Choroid plexus epithelial cell (primary cell): ENCODE measurements around the gene NCCRP1.
"Not testable (repeated sequence)": the region's sequence is repeated elsewhere in the genome, so short reads cannot be mapped to it uniquely, and the experiment has no call there.

ENCODE experiments used
- DNase-seq: peaks from one replicate; pipeline ENCODE4 v3.0.0-alpha.2; 2010; ENCODE audit warnings: low read depth
- H3K4me3 ChIP-seq: 2 replicates; pipeline ENCODE4 v1.5.1; 2011; ENCODE audit warnings: low read depth, mild to moderate bottlenecking, control low read depth, low read length, moderate library complexity
- TF ChIP-seq, protein P1 (sequence below): conservative IDR thresholded peaks from 2 replicates; pipeline ENCODE4 v1.5.1; 2011; ENCODE audit warnings: low read depth, mild to moderate bottlenecking, control low read depth, inconsistent platforms, low read length, moderate library complexity

The NCCRP1 gene

DNA sequence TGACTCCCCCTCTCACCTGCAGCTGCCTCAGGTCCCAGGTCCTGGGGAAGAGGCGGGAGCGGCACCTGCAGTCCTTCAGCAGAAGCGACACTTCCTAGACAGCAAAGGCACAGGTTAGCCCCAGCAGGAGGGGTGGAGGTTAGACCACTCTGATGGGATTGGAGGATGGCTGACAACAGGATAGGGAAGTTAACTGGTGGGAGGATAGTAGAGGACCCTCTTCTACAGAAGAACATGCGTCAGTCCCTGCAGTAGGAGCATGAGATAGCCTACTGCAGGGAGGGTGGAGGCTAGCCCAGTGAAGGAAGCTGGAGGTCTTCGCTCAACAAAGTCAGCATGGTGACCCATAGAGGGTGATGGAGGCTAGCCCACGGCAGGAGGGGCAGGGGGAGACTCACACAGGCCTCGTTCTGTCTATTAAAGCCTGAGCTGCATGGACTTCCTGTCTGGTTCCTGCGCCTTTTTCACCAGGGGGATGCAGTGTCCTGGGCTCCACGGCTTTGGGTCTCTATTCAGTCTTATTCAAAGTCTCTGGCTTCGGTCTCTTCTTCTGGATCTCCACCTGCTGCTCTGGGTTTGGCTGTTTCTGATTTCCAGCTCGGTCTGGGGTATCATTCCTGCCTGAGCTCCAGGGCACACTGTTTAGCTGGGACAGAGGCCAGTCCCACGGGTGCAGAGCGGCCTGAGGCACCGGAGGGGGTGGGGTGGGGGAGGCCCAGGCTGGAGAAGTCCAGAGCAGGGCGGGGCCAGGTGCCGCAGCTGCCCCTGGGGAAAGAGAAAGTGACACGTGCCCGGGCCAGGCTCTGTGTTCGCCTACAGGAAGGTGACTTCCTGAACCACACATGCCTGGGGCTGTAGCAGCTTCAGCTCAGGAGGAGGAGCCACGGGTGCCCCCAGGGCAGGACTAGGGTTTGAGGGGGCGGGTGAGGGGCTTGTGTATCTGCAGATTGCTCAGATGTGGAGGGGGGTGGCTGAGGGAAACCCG, 40.7 kb downstream of the NCCRP1 start:
- TF ChIP-seq, protein P1, sequence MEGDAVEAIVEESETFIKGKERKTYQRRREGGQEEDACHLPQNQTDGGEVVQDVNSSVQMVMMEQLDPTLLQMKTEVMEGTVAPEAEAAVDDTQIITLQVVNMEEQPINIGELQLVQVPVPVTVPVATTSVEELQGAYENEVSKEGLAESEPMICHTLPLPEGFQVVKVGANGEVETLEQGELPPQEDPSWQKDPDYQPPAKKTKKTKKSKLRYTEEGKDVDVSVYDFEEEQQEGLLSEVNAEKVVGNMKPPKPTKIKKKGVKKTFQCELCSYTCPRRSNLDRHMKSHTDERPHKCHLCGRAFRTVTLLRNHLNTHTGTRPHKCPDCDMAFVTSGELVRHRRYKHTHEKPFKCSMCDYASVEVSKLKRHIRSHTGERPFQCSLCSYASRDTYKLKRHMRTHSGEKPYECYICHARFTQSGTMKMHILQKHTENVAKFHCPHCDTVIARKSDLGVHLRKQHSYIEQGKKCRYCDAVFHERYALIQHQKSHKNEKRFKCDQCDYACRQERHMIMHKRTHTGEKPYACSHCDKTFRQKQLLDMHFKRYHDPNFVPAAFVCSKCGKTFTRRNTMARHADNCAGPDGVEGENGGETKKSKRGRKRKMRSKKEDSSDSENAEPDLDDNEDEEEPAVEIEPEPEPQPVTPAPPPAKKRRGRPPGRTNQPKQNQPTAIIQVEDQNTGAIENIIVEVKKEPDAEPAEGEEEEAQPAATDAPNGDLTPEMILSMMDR: no peak
- no peak overlapping the region for H3K4me3 ChIP-seq
- DNase-seq: no peak

DNA sequence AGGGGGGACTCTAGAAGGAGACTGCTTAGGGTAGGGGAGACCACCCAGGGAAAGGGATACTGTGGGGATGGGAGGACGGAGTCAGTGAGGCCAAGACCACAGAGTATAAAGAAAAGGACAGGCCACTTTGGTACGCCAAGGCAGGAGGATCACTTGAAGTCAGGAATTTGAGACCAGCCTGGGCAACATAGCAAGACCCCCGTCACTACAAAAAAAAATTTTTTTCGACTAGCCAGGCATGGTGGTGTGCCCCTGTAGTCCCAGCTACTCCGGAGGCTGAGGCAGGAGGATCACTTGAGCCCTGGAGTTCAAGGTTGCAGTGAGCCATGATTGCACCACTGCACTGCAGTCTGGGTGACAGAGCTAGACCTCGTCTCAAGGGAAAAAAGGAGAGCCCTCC, 41.4 kb downstream of the NCCRP1 start:
- no peak overlapping the region for H3K4me3 ChIP-seq
- DNase-seq: no peak
- TF ChIP-seq, protein P1: no peak

DNA sequence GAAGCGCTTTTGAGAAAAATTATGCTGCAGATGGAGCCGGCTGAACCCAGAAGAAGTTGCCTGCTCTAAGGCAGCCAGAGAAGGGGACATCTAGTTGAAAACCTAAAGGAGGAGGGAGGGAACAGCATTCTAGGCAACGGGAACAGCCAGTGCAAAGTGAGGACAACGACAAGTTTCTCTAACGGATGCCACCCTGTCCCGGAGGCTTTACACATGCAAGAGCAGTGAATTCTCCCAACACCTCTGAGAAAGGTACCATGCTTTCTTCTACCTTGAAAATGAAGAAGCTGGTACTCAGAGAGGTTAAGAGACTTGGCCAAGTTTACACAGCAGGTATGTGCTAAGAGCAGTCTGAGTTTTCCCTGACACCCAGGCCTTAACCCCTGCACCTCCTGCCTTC, 42.2 kb downstream of the NCCRP1 start:
- TF ChIP-seq, protein P1: no peak
- DNase-seq: no peak
- H3K4me3 ChIP-seq: no peak overlapping the region

DNA sequence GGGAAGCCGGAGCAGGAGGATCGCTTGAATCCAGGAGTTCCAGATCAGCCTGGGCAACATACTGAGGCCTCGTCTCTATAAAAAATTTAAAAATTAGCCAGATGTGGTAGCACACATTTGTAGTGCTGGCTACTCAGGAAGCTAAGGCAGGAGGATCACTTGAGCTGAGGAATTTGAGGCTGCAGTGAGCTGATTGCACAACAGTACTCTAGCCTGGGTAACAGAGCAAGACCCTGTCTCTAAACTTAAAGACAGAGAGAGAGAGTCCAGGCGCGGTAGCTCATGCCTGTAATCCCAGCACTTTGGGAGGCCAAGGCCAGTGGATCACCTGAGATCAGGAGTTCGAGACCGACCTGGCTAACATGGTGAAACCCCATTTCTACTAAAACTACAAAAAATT, 43.7 kb downstream of the NCCRP1 start:
- no peak overlapping the region for H3K4me3 ChIP-seq
- TF ChIP-seq, protein P1: no peak
- no peak for DNase-seq

DNA sequence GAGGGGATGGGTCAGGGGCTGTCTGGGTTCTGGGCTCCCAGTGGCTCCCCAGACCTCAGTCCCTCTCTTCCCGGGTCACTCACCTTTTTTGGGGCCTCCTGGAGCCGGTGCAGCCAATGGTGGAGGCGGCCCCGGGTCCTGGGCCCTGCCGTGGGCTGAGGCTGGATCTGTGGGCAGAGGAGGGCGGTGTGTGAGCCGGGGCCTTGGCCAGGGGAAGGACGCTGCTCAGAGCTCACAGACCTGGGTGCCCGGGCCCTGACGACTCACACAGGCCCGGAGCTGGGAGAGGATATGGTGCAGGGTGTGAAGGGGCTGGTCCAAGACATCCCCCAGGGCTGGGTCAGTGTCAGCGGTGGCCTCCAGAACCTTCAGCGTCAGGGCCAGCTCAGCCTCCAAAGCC, 47.0 kb downstream of the NCCRP1 start:
- DNase-seq, H3K4me3 ChIP-seq: not testable (repeated sequence)

DNA sequence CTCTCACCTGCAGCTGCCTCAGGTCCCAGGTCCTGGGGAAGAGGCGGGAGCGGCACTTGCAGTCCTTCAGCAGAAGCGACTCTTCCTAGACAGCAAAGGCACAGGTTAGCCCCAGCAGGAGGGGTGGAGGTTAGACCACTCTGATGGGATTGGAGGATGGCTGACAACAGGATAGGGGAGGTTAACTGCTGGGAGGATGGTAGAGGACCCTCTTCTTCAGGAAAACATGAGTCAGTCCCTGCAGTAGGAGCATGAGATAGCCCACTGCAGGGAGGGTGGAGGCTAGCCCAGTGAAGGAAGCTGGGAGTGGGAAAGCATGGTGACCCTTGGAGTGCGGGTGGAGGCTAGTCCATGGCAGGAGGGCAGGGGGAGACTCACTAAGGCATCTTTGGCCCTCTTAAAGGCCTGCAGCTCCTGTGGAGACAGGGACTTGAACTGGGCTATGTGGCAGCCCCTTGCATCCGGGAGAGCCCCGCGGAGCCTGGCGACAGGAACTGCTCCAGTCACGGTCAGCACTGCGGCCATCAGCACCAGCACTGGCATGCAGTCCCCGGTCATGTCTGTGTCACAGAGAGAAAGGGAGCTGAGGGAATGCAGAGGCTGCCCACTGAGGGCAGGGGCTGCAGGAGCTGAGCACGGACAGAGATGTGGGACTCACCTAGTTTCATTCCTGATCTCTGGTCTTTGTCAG, 47.8 kb downstream of the NCCRP1 start, which contains the start of gene IFNL3:
TSS of gene IFNL3 (minus strand) at position 597 of the 691 bp plus-strand sequence. CDS start at position 558, 39 bp downstream.
- not testable (repeated sequence) for H3K4me3 ChIP-seq, DNase-seq

DNA sequence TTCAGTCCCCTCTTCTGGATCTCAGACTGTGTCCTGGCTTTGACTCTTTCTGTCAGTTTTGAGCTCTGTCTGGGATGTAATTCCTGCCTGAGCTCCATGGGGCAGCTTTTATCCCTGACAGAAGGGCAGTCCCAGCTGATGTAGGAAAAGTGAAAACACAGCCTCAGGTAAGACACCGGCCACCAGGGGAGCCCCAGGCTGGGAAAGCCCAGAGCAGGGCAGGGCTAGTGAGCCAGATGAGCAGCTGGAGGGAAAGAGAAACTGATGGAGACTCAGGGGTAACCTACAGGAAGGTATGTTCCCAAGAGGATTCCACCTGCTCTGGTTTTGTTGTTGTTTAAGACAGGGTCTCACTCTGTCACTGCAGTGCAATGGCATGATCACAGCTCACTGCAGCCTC, 48.4 kb downstream of the NCCRP1 start:
- not testable (repeated sequence) for DNase-seq, H3K4me3 ChIP-seq

DNA sequence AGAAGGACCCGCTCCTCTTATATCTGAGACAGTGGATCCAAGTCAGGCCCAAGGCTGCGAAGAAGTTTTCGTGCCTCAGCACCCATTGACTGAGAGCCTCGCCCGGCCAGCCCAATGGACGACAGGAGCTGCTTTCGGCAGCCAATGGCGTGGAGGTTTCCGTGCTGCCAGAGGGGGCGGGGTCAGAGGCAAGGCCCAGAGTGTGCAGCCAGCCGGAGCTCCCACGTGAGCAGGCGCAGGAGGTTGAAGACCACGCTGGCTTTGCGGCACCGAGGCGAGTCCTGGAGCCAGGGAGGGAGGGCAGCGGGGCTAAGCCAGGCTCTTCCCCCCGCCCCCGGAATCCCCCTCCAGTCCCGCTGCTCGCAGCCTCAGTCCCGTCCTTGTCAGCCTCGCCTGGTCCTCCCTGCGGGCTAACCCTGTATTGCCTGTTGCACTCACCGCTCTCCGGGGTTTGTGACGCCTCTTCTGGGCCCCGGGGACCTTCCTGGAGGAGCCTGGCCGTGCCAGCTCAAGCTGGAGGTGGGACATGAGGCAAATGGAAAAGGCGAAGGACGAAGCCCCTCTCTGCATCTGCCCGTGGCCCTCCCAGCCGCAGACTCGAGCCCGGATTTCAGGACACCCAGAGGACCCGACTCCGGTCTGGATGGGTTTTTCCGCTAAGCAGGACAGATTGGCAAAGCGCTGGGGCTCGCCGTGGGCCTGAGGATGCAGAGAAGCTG, 50.3 kb downstream of the NCCRP1 start:
- DNase-seq: peak; percentile 18
- no peak overlapping the region for H3K4me3 ChIP-seq
- TF ChIP-seq, protein P1: no peak
